ENCODE results near the gene NXF3.
"Not testable (repeated sequence)": the region's sequence is repeated elsewhere in the genome, so short reads cannot be mapped to it uniquely, and the experiment has no call there.

The NXF3 gene, protein sequence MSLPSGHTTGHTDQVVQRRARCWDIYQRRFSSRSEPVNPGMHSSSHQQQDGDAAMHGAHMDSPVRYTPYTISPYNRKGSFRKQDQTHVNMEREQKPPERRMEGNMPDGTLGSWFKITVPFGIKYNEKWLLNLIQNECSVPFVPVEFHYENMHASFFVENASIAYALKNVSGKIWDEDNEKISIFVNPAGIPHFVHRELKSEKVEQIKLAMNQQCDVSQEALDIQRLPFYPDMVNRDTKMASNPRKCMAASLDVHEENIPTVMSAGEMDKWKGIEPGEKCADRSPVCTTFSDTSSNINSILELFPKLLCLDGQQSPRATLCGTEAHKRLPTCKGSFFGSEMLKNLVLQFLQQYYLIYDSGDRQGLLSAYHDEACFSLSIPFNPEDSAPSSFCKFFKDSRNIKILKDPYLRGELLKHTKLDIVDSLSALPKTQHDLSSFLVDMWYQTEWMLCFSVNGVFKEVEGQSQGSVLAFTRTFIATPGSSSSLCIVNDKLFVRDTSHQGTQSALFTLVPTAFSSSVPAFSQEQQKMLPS

GRCh38 chrX:103092942-103093341 lies at the start of gene NXF3:
Gene NXF3, minus strand, starts transcription at chrX:103093143. Its CDS starts 120 bp downstream, at chrX:103093023.
- DNase-seq (ENCODE audit: low read depth in 2 of 2), result no peak

GRCh38 chrX:103136528-103136927 lies 43.6 kb upstream of the NXF3 start:
- DNase-seq (ENCODE audit: low read depth in 2 of 2), result not testable (repeated sequence)

DNA sequence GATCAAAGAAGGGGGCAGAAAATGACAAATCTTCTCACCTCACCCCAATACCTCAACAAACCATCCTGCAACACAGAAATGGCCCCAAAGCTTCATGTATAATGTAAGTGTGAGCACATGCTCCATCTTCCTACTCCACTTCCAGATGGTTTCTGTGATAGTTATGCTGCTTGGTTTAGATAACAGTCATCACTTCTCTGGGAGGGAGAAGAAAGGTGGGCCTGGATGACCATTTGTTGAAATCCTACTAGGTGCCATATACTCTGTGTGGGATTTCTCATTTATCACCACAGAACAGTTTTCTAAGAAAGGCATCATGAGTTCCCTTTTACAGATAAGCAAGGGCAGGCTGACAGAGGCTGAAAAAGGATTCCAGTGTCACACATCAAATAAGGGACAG lies 31.3 kb upstream of the NXF3 start:
- DNase-seq (ENCODE audit: low read depth in 2 of 2), result no peak

DNA sequence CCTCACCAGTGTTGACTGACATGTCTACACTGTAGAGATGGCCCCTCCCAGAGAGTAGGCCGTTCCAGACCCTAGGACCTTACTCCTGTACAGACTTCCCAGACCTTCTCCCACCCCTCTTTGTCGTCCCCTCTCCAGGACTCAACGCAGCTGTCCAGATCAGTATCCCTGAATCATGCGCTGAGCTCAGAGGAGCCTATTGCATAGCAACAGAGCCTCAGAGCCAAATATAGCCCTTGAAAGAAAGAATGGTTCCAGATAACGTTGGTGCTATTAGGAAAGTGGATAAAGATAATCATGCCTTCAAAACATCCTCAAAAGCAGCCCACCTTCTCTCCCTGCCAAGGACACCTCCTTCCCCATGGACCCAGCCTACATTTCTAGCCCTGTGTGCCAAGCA lies 27.8 kb upstream of the NXF3 start:
- no peak for DNase-seq (ENCODE audit: low read depth in 2 of 2)

DNA sequence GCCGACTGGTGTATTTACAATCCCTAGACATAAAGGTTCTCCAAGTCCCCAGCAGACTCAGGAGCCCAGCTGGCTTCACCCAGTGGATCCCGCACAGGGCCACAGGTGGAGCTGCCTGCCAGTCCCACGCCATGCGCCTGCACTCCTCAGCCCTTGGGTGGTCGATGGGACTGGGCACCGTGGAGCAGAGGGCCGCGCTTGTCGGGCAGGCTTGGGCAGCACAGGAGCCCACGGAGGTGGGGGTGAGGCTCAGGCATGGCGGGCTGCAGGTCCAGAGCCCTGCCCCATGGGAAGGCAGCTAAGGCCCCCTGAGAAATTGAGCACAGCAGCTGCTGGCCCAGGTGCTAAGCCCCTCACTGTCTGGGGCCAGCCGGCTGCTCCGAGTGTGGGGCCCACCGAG lies 24.0 kb upstream of the NXF3 start:
- DNase-seq (ENCODE audit: low read depth in 2 of 2), result not testable (repeated sequence)

DNA sequence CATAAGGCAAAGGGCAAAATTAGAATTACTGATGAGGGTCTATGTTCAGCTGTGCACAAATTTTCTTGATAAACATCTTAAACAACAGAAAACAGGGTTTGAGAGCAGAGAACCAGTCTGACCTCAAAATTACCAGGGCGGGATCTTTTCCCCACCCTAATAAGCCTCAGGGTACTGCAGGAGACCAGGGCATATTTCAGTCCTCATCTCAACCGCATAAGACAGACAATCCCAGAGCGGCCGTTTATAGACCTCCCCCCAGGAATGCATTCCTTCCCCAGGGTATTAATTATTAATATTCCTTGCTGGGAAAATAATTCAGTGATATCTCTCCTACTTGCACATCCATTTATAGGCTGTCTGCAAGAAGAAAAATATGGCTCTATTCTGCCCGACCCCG lies 16.6 kb upstream of the NXF3 start:
- not testable (repeated sequence) for DNase-seq (ENCODE audit: low read depth in 2 of 2)

DNA sequence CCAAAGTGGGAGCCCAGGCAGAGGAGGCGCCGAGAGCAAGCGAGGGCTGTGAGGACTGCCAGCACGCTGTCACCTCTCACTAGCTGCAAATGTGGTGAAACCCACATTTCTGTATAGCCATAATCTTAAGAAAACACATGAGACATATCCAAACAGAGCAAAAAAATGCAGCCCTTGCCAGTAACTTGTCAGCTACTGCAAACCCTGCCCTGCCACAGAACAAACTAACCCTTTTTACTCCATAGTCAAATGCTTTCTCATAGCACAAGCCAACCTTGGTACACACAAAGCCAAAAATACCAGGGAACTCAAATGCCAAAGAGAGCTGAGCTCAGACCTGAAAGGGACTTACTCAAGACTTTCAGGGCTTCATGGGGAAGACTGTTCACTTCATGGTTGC lies 14.9 kb upstream of the NXF3 start:
- no peak for DNase-seq (ENCODE audit: low read depth in 2 of 2)

DNA sequence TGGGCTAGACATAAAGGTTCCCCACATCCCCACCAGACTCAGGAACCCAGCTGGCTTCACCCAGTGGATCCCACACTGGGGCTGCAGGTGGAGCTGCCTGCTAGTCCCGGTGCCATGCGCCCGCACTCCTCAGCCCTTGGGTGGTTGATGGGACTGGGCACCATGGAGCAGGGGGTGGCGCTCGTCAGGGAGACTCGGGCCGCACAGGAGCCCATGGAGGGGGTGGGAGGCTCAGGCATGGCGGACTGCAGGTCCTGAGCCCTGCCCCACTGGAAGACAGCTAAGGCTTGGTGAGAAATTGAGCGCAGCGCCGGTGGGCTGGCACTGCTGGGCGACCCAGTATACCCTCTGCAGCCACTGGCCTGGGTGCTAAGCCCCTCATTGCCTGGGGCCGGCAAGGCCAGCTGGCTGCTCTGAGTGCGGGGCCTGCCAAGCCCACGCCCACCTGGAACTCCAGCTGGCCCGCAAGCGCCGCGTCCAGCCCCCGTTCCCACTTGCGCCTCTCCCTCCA lies 14.3 kb upstream of the NXF3 start:
- DNase-seq (ENCODE audit: low read depth in 2 of 2), result not testable (repeated sequence)

GRCh38 chrX:103104370-103104769 lies 11.4 kb upstream of the NXF3 start:
- DNase-seq (ENCODE audit: low read depth in 2 of 2), result not testable (repeated sequence)

DNA sequence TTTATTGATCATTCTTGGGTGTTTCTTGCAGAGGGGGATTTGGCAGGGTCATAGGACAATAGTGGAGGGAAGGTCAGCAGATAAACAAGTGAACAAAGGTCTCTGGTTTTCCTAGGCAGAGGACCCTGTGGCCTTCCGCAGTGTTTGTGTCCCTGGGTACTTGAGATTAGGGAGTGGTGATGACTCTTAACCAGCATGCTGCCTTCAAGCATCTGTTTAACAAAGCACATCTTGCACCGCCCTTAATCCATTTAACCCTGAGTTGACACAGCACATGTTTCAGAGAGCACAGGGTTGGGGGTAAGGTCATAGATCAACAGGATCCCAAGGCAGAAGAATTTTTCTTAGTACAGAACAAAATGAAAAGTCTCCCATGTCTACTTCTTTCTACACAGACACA lies 10.9 kb upstream of the NXF3 start:
- DNase-seq (ENCODE audit: low read depth in 2 of 2), result not testable (repeated sequence)

DNA sequence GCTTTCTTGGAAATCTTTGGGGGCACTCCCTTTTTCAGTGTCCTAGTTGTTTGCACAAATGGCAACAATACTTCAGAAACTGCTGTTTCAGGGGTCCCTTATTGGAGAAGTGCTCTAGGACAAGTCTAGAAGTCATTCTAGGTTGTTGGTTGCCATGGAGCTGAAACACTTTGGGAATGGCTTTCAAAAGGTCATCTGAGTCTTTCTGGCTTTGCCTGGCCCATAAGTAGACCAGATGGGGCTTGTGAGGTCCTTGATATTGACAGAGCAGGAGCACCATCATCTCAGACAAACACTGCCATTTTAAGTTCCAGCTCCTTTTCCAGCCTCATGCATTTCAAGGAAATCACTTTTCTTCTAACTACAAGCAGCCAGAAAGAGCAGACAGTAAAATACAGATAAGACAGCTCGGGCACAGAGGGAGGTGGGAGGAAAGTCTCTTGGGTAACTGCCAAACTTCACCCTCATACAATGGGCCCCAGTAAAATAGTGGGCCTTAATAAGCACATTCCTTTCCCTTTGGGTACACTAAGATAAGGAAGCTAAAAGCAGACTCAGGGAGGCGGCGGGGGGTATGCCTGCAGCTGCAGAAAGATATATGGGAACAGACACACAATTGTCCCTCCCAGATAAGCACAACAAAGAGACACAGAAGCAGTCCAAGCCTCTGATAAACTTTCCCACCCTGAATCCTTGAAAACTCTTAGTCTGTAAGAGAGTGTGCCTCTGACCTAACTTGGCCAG lies 8.5 kb upstream of the NXF3 start:
- no peak for DNase-seq (ENCODE audit: low read depth in 2 of 2)

DNA sequence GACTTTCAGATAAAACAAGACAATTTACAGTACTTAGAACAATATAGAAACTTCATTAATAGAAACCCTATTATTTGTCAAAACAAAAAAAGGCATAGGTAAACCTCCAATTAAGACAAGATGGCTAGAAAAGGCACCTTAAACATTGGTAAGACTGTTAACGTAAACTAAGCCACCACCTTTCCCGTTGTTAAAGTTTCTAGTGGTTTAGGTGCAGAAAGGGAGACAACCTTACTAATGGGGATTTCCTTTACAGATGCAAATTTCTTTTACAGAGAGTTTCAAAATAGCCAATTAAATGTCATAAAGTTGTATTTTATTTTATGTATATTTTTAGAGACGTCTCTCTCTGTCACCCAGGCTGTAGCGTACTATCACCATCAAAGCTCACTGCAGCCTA lies 7.5 kb upstream of the NXF3 start:
- DNase-seq (ENCODE audit: low read depth in 2 of 2), result no peak

DNA sequence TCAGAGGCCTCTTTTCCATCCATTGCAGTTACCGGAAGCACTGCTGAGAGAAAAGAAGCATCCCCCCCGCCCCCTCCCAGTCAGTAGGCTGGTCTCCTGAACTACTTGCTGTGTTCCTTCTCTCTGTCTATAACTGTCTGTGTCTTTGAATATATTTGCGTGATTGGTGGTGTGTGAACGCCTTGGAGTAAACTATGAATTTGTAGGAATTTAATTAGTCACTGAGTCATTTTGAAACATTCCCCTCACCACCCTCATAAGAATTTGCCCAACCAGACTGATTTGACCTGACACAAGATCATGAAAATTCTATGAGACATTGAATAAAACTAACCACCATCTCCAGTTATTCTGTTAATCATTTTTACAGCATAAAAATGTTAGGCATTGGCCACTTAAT lies 6.7 kb upstream of the NXF3 start:
- DNase-seq (ENCODE audit: low read depth in 2 of 2), result no peak

GRCh38 chrX:103098488-103098887 lies 5.5 kb upstream of the NXF3 start:
- no peak for DNase-seq (ENCODE audit: low read depth in 2 of 2)

GRCh38 chrX:103081051-103081450 lies 11.9 kb downstream of the NXF3 start:
- no peak for DNase-seq (ENCODE audit: low read depth in 2 of 2)

- no peak for DNase-seq (ENCODE audit: low read depth in 2 of 2)
Observed at GRCh38 chrX:103073467-103073866, 19.5 kb downstream of the NXF3 start.

GRCh38 chrX:103066606-103067005 lies 26.3 kb downstream of the NXF3 start:
- DNase-seq (ENCODE audit: low read depth in 2 of 2), result no peak

GRCh38 chrX:103063918-103064434 lies 29.0 kb downstream of the NXF3 start, which contains the start of gene BEX1:
Gene BEX1, minus strand, starts transcription at chrX:103064171. Its CDS starts 897 bp downstream, at chrX:103063274.
- DNase-seq (ENCODE audit: low read depth in 2 of 2), result no peak

DNA sequence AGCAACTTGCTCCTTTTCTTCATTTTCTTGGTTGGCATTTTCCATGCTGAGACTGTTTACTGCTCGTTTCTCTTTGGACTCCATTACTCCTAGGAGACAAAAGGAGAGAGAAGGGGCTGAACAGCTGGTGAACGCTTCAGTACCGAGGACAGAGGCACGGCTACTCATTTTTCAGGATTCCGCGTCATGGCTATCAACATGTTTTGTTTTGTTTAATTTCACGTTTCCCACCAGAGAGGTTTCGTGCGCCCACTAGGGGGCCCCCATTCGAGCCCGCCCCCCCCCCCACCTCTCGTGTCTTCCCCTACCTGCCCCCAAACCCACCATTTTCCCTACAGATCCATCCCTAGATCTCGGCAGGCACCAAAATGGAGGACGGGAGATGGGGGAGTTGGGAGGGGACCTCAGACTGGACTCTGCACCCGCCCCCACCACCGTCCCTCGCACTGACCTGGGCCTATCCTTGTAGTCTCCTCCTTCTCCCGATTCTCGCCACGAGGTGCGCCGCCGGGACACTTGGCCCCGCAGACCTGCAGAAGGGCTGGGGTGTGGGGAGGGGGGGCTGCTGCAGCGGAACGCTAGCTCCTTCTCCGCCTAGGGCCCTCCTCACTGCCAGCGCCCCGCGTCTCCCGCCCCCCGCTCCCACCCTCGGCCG lies 29.6 kb downstream of the NXF3 start:
- DNase-seq (ENCODE audit: low read depth in 2 of 2), result no peak

DNA sequence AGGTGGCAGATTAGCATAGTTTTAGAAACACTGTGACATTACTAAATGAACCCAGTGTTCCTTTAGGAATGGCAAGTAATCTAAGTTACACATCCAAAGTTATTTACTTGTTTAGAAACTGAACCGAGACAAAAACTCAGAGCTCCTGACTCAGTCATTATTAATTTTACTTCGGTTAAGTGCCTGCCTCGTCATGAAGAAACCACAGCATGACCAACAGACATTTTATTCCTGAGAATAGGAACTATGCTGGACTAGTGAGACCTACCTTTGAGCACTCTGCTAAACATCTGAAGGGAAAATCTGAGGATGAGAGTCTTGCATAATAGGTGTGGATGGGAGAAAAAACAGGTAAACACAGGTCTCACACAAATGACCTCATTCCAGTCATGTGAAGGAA lies 31.5 kb downstream of the NXF3 start:
- DNase-seq (ENCODE audit: low read depth in 2 of 2), result no peak

DNA sequence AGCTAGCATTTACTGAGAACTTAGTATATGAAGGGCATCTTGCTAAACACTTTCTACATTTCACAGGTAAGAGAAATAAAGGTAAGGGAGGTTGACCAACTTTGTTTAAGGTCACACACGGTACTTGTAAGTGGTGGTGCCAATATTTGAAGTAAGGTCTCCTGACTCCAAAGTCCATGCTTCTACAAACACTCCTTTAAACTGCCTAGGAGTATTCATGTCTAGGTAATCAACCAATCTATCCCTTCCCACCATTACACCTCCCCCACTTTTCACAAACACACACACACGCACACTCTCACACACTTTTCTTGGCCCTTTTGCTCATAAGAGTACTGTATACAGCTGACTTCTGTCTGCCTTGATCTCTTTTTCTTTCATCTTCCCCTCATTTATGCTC lies 36.0 kb downstream of the NXF3 start:
- DNase-seq (ENCODE audit: low read depth in 2 of 2), result no peak

DNA sequence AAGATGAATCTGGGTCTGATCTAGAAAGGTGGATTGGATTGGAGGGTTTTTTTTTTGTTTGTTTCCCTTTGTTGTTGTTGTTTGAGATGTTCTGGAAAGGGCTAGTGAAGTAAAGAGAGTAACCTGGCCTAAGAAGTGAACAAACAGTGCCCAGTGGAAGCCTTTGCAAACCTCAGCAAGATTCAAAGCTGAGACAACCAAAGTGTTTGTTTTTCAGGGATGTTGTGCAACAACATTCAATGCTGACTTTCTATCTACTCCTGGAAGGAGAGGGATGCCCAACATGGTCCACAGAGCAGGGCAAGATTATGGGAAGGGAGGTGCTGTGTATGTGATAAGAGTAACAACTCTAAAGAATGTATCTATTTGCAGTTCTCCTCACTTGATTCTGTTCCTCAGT lies 40.3 kb downstream of the NXF3 start:
- no peak for DNase-seq (ENCODE audit: low read depth in 2 of 2)
